Thyroid gland (tissue), 4 donors: ENCODE measurements around the gene SHANK2. TPM values are rescaled to one million over a fixed set of nuclear protein-coding genes. Genes with fewer than 3 reads are reported as not detected.

Experiments
- DNase-seq, 2 donors: peaks; one replicate each; pipeline ENCODE4 v3.0.0-alpha.2; 2019
- H3K27ac ChIP-seq, 3 donors: fragments of 200-600 bp; sonication (generic); 1 replicate in 2 of 3; 2 replicates in 1 of 3; pipeline ENCODE4 v1.5.1; 2016 to 2019; ENCODE audit warnings: mild to moderate bottlenecking in 1 of 3, moderate library complexity in 1 of 3
- H3K27me3 ChIP-seq: fragments of 200-600 bp; sonication (generic); one replicate; pipeline ENCODE4 v1.5.1; 2019
- H3K36me3 ChIP-seq, 2 donors: fragments of 200-600 bp; sonication (generic); one replicate each; pipeline ENCODE4 v1.5.1; 2016 to 2019
- H3K4me1 ChIP-seq, 2 donors: fragments of 200-600 bp; sonication (generic); one replicate each; pipeline ENCODE4 v1.5.1; 2017 to 2019
- H3K4me3 ChIP-seq, 3 donors: fragments of 200-600 bp; sonication (generic); replicated peaks in 1 of 3; 1 replicate in 2 of 3; 2 replicates in 1 of 3; pipeline ENCODE4 v1.5.1; 2016; ENCODE audit warnings: mild to moderate bottlenecking in 1 of 3
- H3K9me3 ChIP-seq: fragments of 200-600 bp; sonication (generic); one replicate; pipeline ENCODE4 v1.5.1; 2017
- CTCF ChIP-seq, 6 experiments: fragments of 200-600 bp in 3 of 6; fragments of 450-650 bp in 3 of 6; sonication (generic) in 3 of 6; IDR thresholded peaks; one replicate each; pipeline ENCODE4 v1.5.1; 2016 to 2019; ENCODE audit warnings: antibody characterized with exemption in 6 of 6, mild to moderate bottlenecking in 2 of 6, inconsistent platforms in 1 of 6, moderate library complexity in 1 of 6
- POLR2A ChIP-seq, 2 donors: fragments of 450-650 bp; IDR thresholded peaks; one replicate each; pipeline ENCODE4 v1.6.1; 2017; ENCODE audit warnings: antibody characterized with exemption in 2 of 2, mild to moderate bottlenecking in 2 of 2, moderate library complexity in 1 of 2
- WGBS, 2 donors: methylation state at CpG; one replicate each; pipeline ENCODE4 v1.1.5; 2017; 5-methylcytosine and 5-hydroxymethylcytosine counted together
- intact Hi-C: fragments of 100-400 bp; cut with DNase I; formaldehyde crosslinking; loops from one replicate; pipeline ENCODE4 v1.15.1; 2023
- total RNA-seq, 4 donors: library from RNA; depleted of rRNA; stranded (reverse); fragments of >200 nt; gene quantifications; one replicate each; pipeline ENCODE4 v1.2.3, GENCODE V29; 2016

SHANK2 gene
- total RNA-seq, 4 donors from 2014 or later, result 55.6 to 126 (median 90.8) TPM

DNA sequence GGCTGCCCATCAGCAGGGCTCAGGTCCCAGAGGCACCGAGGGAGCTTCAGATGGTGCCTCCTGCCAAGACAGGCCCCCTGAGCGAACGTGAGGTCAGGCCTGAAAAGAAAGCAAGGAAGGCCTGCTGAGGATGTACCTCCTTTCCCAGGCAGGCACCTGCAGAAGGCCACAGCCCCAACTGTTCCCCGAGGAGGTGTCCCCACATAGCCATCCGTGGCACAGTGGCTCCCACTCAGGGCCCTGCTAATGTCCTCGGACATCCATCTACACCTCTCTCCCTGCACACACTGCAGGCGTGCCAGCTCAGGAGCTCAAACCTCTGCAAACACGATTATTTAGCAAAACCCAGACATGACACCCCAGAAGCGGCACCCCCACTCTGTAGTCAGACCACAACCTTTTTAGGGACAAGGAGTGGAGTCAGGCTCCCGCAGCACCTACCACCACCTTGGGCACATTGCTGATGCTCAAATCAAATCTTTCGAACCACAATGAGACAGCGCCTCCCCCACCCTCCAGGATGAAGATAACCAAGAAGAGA lies 36.9 kb downstream of the SHANK2 start:
- no peak overlapping the region for H3K4me3 ChIP-seq
- H3K36me3 ChIP-seq, result no peaks in the 10 kb centered on the region
- no peak overlapping the region for H3K27ac ChIP-seq
- intact Hi-C loops, result no loop called here
- no peak for TF ChIP-seq POLR2A (IDR thresholded peaks at IDR 0.05)
- DNase-seq, result peak; percentile 42 to 57
- no peaks in the 10 kb centered on the region for H3K27me3 ChIP-seq
- H3K9me3 ChIP-seq, result no peaks in the 10 kb centered on the region
- peaks cover 20 to 21% of the 10 kb centered on the region in 2 donors for H3K4me1 ChIP-seq
- WGBS, 2 donors, result 76 to 79% methylated on average over 12 of the region's 12 CpGs

- no peak for DNase-seq
- no peaks in the 10 kb centered on the region for H3K36me3 ChIP-seq
- TF ChIP-seq POLR2A (IDR thresholded peaks at IDR 0.05) (no peak), CTCF (IDR thresholded peaks at IDR 0.05) (no peak)
- 85 to 87% methylated on average over 17 to 22 of the region's 23 CpGs for WGBS, 2 donors
- H3K9me3 ChIP-seq, result no peaks in the 10 kb centered on the region
- no peaks in the 10 kb centered on the region for H3K27me3 ChIP-seq
- no peak overlapping the region for H3K4me3 ChIP-seq
- intact Hi-C loops, result no loop called here
- H3K4me1 ChIP-seq, result peaks cover 20 to 21% of the 10 kb centered on the region in 2 donors
- H3K27ac ChIP-seq, result no peak overlapping the region
Measured at GRCh38 chr11:71214553-71215424, 37.6 kb downstream of the SHANK2 start.

DNA sequence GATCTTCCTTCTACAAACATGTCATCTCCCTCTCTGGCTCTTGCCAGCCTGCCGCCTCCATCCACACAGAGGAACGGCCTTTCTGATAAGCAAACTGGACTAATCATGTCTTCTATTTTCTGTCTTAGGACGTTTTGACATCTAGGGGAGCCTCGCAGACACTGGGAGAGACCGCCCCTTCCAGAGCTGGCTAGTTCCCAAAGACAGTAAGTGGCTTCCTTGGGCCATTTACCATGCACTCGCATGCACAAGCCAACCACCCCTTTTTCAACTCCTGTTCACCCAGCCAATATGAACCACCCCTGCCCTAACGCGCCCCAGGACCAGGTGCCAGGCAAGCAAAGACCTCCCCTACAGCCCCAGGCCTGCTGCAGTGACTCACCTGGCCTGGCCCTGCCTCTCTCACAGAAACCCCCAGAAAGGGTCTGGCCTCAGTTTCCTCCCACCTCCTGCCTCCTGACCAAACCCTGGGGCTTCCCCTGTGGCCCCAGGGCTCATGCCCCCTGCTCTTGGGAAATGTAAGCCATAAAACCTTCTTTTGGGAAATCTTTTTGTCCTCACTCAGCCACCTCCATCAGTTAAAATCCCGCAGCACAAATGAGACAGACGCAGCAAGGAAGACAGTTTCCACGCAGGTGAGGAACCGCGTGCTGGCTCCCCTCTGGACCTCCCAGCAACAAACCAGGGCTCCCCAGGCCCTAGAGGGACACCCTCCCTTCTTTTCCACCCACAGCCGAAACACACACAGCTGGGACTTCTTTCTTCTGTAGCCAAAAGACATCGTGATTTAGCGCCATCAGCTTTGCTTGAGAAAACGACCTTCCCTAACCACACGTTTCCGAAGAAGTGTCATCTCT lies 38.5 kb downstream of the SHANK2 start:
- Histone ChIP-seq H3K4me3 (no peak overlapping the region), H3K4me1 (peaks cover 28% of the 10 kb centered on the region in 2 donors), H3K36me3 (no peaks in the 10 kb centered on the region), H3K27ac (no peak overlapping the region), H3K27me3 (no peaks in the 10 kb centered on the region), H3K9me3 (no peaks in the 10 kb centered on the region)
- intact Hi-C loops, result no loop called here
- no peak for DNase-seq
- WGBS, 2 donors, result 89 to 91% methylated on average over 19 of the region's 19 CpGs
- no peak for TF ChIP-seq POLR2A (IDR thresholded peaks at IDR 0.05)
- no peak for TF ChIP-seq CTCF (IDR thresholded peaks at IDR 0.05)

- no peak for TF ChIP-seq POLR2A (IDR thresholded peaks at IDR 0.05)
- TF ChIP-seq CTCF (IDR thresholded peaks at IDR 0.05), result no peak
- Histone ChIP-seq H3K27me3 (no peaks in the 10 kb centered on the region), H3K9me3 (no peaks in the 10 kb centered on the region), H3K27ac (no peak overlapping the region), H3K4me3 (no peak overlapping the region), H3K36me3 (no peaks in the 10 kb centered on the region), H3K4me1 (peaks cover 30 to 34% of the 10 kb centered on the region in 2 donors)
- intact Hi-C loops, result no loop called here
- WGBS, 2 donors, result 72 to 74% methylated on average over 10 of the region's 10 CpGs
- no peak for DNase-seq
Measured at GRCh38 chr11:71212871-71213559, 39.4 kb downstream of the SHANK2 start.

GRCh38 chr11:71211631-71212030 lies 40.7 kb downstream of the SHANK2 start:
- H3K4me1 ChIP-seq, result peaks cover 39 to 41% of the 10 kb centered on the region in 2 donors
- intact Hi-C loops, result no loop called here
- TF ChIP-seq CTCF (IDR thresholded peaks at IDR 0.05) (no peak), POLR2A (IDR thresholded peaks at IDR 0.05) (no peak)
- no peaks in the 10 kb centered on the region for H3K27me3 ChIP-seq
- no peak for DNase-seq
- 19 to 41% methylated on average over 2 of the region's 2 CpGs for WGBS, 2 donors
- no peak overlapping the region for H3K4me3 ChIP-seq
- H3K9me3 ChIP-seq, result no peaks in the 10 kb centered on the region
- H3K36me3 ChIP-seq, result no peaks in the 10 kb centered on the region
- H3K27ac ChIP-seq, result no peak overlapping the region
